ENCODE data around the gene NRP1.
A peak's percentile ranks its signal among the peaks of the same experiment; 100 is the strongest.

Gene NRP1

GRCh38 chr10:33161550-33162247, 172.8 kb downstream of the NRP1 start:
- no peak for TF ChIP-seq CTCF (IDR thresholded peaks at IDR 0.05; ENCODE audit: poor library complexity, severe bottlenecking)
- no peak for DNase-seq (ENCODE audit: low spot score)
- Histone ChIP-seq H3K9me3 (ENCODE audit: severe bottlenecking) (no peaks in the 10 kb centered on the region), H3K4me1 (ENCODE audit: insufficient read depth, poor library complexity, severe bottlenecking) (peaks cover 9% of the 10 kb centered on the region), H3K4me3 (ENCODE audit: severe bottlenecking) (no peak overlapping the region), H3K27me3 (ENCODE audit: insufficient read depth, poor library complexity, severe bottlenecking) (no peaks in the 10 kb centered on the region), H3K27ac (ENCODE audit: poor library complexity, severe bottlenecking) (no peak overlapping the region), H3K36me3 (ENCODE audit: low read depth) (no peaks in the 10 kb centered on the region)
- ATAC-seq (ENCODE audit: low read depth), result no peak

GRCh38 chr10:33160151-33160550, 174.3 kb downstream of the NRP1 start:
- H3K9me3 ChIP-seq (ENCODE audit: severe bottlenecking), result no peaks in the 10 kb centered on the region
- no peak overlapping the region for H3K27ac ChIP-seq (ENCODE audit: poor library complexity, severe bottlenecking)
- no peak overlapping the region for H3K4me3 ChIP-seq (ENCODE audit: severe bottlenecking)
- H3K27me3 ChIP-seq (ENCODE audit: insufficient read depth, poor library complexity, severe bottlenecking), result no peaks in the 10 kb centered on the region
- no peaks in the 10 kb centered on the region for H3K36me3 ChIP-seq (ENCODE audit: low read depth)
- ATAC-seq (ENCODE audit: low read depth), result no peak
- no peak for TF ChIP-seq CTCF (IDR thresholded peaks at IDR 0.05; ENCODE audit: poor library complexity, severe bottlenecking)
- H3K4me1 ChIP-seq (ENCODE audit: insufficient read depth, poor library complexity, severe bottlenecking), result peaks cover 24% of the 10 kb centered on the region
- no peak for DNase-seq (ENCODE audit: low spot score)

- Histone ChIP-seq H3K27me3 (ENCODE audit: insufficient read depth, poor library complexity, severe bottlenecking) (no peaks in the 10 kb centered on the region), H3K4me1 (ENCODE audit: insufficient read depth, poor library complexity, severe bottlenecking) (peaks cover 25% of the 10 kb centered on the region), H3K36me3 (ENCODE audit: low read depth) (no peaks in the 10 kb centered on the region), H3K27ac (ENCODE audit: poor library complexity, severe bottlenecking) (peak overlapping the region; percentile 71), H3K4me3 (ENCODE audit: severe bottlenecking) (no peak overlapping the region), H3K9me3 (ENCODE audit: severe bottlenecking) (no peaks in the 10 kb centered on the region)
- ATAC-seq (ENCODE audit: low read depth) (0 out of 3 replicates have a peak, but pooled peaks have one; percentile 5), DNase-seq (ENCODE audit: low spot score) (no peak)
- no peak for TF ChIP-seq CTCF (IDR thresholded peaks at IDR 0.05; ENCODE audit: poor library complexity, severe bottlenecking)
Measured at GRCh38 chr10:33157103-33157502, 177.4 kb downstream of the NRP1 start.

- H3K27me3 ChIP-seq (ENCODE audit: insufficient read depth, poor library complexity, severe bottlenecking), result no peaks in the 10 kb centered on the region
- H3K27ac ChIP-seq (ENCODE audit: poor library complexity, severe bottlenecking), result peak overlapping the region; percentile 71
- H3K4me3 ChIP-seq (ENCODE audit: severe bottlenecking), result no peak overlapping the region
- no peaks in the 10 kb centered on the region for H3K36me3 ChIP-seq (ENCODE audit: low read depth)
- peaks cover 25% of the 10 kb centered on the region for H3K4me1 ChIP-seq (ENCODE audit: insufficient read depth, poor library complexity, severe bottlenecking)
- no peaks in the 10 kb centered on the region for H3K9me3 ChIP-seq (ENCODE audit: severe bottlenecking)
- ATAC-seq (ENCODE audit: low read depth), result peak; percentile 92
- no peak for DNase-seq (ENCODE audit: low spot score)
- peak; percentile 91 for TF ChIP-seq CTCF (IDR thresholded peaks at IDR 0.05; ENCODE audit: poor library complexity, severe bottlenecking)
Measured at GRCh38 chr10:33155720-33156638, 178.5 kb downstream of the NRP1 start.
